ENCODE results near the gene PLA2G4A. TPM values are rescaled to one million over a fixed set of nuclear protein-coding genes. Genes with fewer than 3 reads are reported as not detected.

The PLA2G4A gene
- total RNA-seq, 1 experiment from 2014 or later: 2.0 TPM

- H3K27me3 ChIP-seq (replicated peaks; ENCODE audit: control insufficient read depth, insufficient read depth, low read length): no peaks in the 10 kb centered on the region
- peaks cover 3% of the 10 kb centered on the region for H3K27me3 Mint-ChIP-seq (ENCODE audit: insufficient read depth, unreplicated experiment)
- intact Hi-C loops (cut with micrococcal nuclease; ENCODE audit: unreplicated experiment): no loop called here
- H3K27ac Mint-ChIP-seq (ENCODE audit: unreplicated experiment): no peak overlapping the region
- no peaks in the 10 kb centered on the region for H3K4me1 Mint-ChIP-seq (ENCODE audit: low read depth, unreplicated experiment)
- H3K4me3 Mint-ChIP-seq (ENCODE audit: unreplicated experiment): no peak overlapping the region
- no peaks in the 10 kb centered on the region for H3K36me3 Mint-ChIP-seq (ENCODE audit: insufficient read depth, unreplicated experiment)
- DNase-seq: no peak
- POLR2A ChIA-PET: no interaction called here
- no TSS peak for BruUV-seq (replicated peaks)
- H3K4me1 ChIP-seq: no peaks in the 10 kb centered on the region
- no peak for TF ChIP-seq CTCF (IDR thresholded peaks at IDR 0.05; ENCODE audit: insufficient read depth in 1 of 2, low read depth in 1 of 2, low read length in 1 of 2, severe bottlenecking in 1 of 2, unreplicated experiment in 1 of 2)
- CTCF ChIA-PET: no interaction called here
- no peak overlapping the region for H3K4me3 ChIP-seq (ENCODE audit: low read depth, low read length)
- H3K36me3 ChIP-seq (ENCODE audit: control insufficient read depth, insufficient read depth, low read length): no peaks in the 10 kb centered on the region
- H3K9me3 ChIP-seq: no peaks in the 10 kb centered on the region
- H3K9me3 Mint-ChIP-seq (ENCODE audit: unreplicated experiment): no peaks in the 10 kb centered on the region
These were observed 129.8 kb downstream of the PLA2G4A start for GRCh38 chr1:186958520-186958919.

- TF ChIP-seq CTCF (IDR thresholded peaks at IDR 0.05; ENCODE audit: insufficient read depth in 1 of 2, low read depth in 1 of 2, low read length in 1 of 2, severe bottlenecking in 1 of 2, unreplicated experiment in 1 of 2): no peak
- H3K4me3 ChIP-seq (ENCODE audit: low read depth, low read length): no peak overlapping the region
- H3K36me3 ChIP-seq (ENCODE audit: control insufficient read depth, insufficient read depth, low read length): no peaks in the 10 kb centered on the region
- Mint-ChIP-seq H3K9me3 (ENCODE audit: unreplicated experiment) (no peaks in the 10 kb centered on the region), H3K27me3 (ENCODE audit: insufficient read depth, unreplicated experiment) (peaks cover 3% of the 10 kb centered on the region), H3K4me1 (ENCODE audit: low read depth, unreplicated experiment) (no peaks in the 10 kb centered on the region), H3K4me3 (ENCODE audit: unreplicated experiment) (no peak overlapping the region), H3K27ac (ENCODE audit: unreplicated experiment) (no peak overlapping the region), H3K36me3 (ENCODE audit: insufficient read depth, unreplicated experiment) (no peaks in the 10 kb centered on the region)
- no peaks in the 10 kb centered on the region for H3K9me3 ChIP-seq
- BruUV-seq (replicated peaks): no TSS peak
- POLR2A ChIA-PET: no interaction called here
- no peaks in the 10 kb centered on the region for H3K4me1 ChIP-seq
- intact Hi-C loops (cut with micrococcal nuclease; ENCODE audit: unreplicated experiment): no loop called here
- DNase-seq: no peak
- no peaks in the 10 kb centered on the region for H3K27me3 ChIP-seq (replicated peaks; ENCODE audit: control insufficient read depth, insufficient read depth, low read length)
- CTCF ChIA-PET: no interaction called here
These were observed 132.1 kb downstream of the PLA2G4A start for GRCh38 chr1:186960861-186961260.

- peaks cover 1% of the 10 kb centered on the region; the same call in 1 of the 2 replicates for H3K36me3 ChIP-seq (ENCODE audit: control insufficient read depth, insufficient read depth, low read length)
- POLR2A ChIA-PET: no interaction called here
These were observed 137.1 kb downstream of the PLA2G4A start for GRCh38 chr1:186965847-186966246.

More at GRCh38 chr1:186965847-186966246, 137.1 kb downstream of the PLA2G4A start:
- H3K4me1 ChIP-seq: peaks cover 10% of the 10 kb centered on the region; the same call in 1 of the 2 replicates
- Mint-ChIP-seq H3K27me3 (ENCODE audit: insufficient read depth, unreplicated experiment) (peaks cover 2% of the 10 kb centered on the region), H3K27ac (ENCODE audit: unreplicated experiment) (no peak overlapping the region), H3K36me3 (ENCODE audit: insufficient read depth, unreplicated experiment) (no peaks in the 10 kb centered on the region), H3K9me3 (ENCODE audit: unreplicated experiment) (no peaks in the 10 kb centered on the region), H3K4me1 (ENCODE audit: low read depth, unreplicated experiment) (no peaks in the 10 kb centered on the region), H3K4me3 (ENCODE audit: unreplicated experiment) (no peak overlapping the region)
- CTCF ChIA-PET: no interaction called here
- H3K9me3 ChIP-seq: no peaks in the 10 kb centered on the region
- H3K4me3 ChIP-seq (ENCODE audit: low read depth, low read length): no peak overlapping the region
- no peak for TF ChIP-seq CTCF (IDR thresholded peaks at IDR 0.05; ENCODE audit: insufficient read depth in 1 of 2, low read depth in 1 of 2, low read length in 1 of 2, severe bottlenecking in 1 of 2, unreplicated experiment in 1 of 2)
- intact Hi-C loops (cut with micrococcal nuclease; ENCODE audit: unreplicated experiment): loop anchor here (5.0 kb wide), 1 partner anchor 39 kb away; no protein-coding TSS in a partner anchor
- DNase-seq: no peak
- BruUV-seq (replicated peaks): no TSS peak
- H3K27me3 ChIP-seq (replicated peaks; ENCODE audit: control insufficient read depth, insufficient read depth, low read length): no peaks in the 10 kb centered on the region
